Measurements from ENCODE around the gene HSPA14. TPM values are rescaled to one million over a fixed set of nuclear protein-coding genes. Genes with fewer than 3 reads are reported as not detected.

The HSPA14 gene
- total and polyA plus RNA-seq, 2 of the 8 experiments (the other 6 are each of a cell fraction or from before 2014, with no cell fraction given): 20.5 to 36.4 TPM

GRCh38 chr10:14837757-14838581, at the start of gene HSPA14, which contains the start of the genes CDNF and MSANTD7 (continued):
- no peak for TF ChIP-seq POU5F1 (IDR thresholded peaks at IDR 0.05; ENCODE audit: low read depth, low read length)
- peak; percentile 95 for TF ChIP-seq NRF1 (IDR thresholded peaks at IDR 0.05; ENCODE audit: low read depth, low read length)
- no peak for TF ChIP-seq SIX5 (IDR thresholded peaks at IDR 0.05; ENCODE audit: low read depth, low read length)
- TF ChIP-seq SP1 (IDR thresholded peaks at IDR 0.05; ENCODE audit: low read depth, low read length): peak; percentile 81; the same call in 1 of the 2 replicates
- no peak for TF ChIP-seq RNF2 (IDR thresholded peaks at IDR 0.05; ENCODE audit: borderline replicate concordance, low read depth, low read length, missing control alignments, poor library complexity, severe bottlenecking)
- TF ChIP-seq RAD21 (IDR thresholded peaks at IDR 0.05 in 1 of 2, conservative IDR thresholded peaks at IDR 0.05 in 1 of 2; ENCODE audit: low read depth in 2 of 2, low read length in 2 of 2): no peak
- TF ChIP-seq, protein P1, sequence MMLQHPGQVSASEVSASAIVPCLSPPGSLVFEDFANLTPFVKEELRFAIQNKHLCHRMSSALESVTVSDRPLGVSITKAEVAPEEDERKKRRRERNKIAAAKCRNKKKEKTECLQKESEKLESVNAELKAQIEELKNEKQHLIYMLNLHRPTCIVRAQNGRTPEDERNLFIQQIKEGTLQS (IDR thresholded peaks at IDR 0.05; ENCODE audit: insufficient read depth, low read depth, low read length): no peak
- TF ChIP-seq SAP30 (IDR thresholded peaks at IDR 0.05; ENCODE audit: insufficient read depth, insufficient replicate concordance, low read length): no peak
- no peak for TF ChIP-seq JUN (IDR thresholded peaks at IDR 0.05; ENCODE audit: low read depth, low read length)
- no peak; the same call in none of the 2 replicates for TF ChIP-seq RBBP5 (IDR thresholded peaks at IDR 0.05; ENCODE audit: borderline replicate concordance, low read depth, low read length)
- peak in 1 of 2 experiments; percentile 76; a peak in 1 of 4 replicates for TF ChIP-seq HDAC2 (IDR thresholded peaks at IDR 0.05; ENCODE audit: borderline replicate concordance in 1 of 2, low read depth in 2 of 2, low read length in 2 of 2)
- TF ChIP-seq, protein P2, sequence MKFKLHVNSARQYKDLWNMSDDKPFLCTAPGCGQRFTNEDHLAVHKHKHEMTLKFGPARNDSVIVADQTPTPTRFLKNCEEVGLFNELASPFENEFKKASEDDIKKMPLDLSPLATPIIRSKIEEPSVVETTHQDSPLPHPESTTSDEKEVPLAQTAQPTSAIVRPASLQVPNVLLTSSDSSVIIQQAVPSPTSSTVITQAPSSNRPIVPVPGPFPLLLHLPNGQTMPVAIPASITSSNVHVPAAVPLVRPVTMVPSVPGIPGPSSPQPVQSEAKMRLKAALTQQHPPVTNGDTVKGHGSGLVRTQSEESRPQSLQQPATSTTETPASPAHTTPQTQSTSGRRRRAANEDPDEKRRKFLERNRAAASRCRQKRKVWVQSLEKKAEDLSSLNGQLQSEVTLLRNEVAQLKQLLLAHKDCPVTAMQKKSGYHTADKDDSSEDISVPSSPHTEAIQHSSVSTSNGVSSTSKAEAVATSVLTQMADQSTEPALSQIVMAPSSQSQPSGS (IDR thresholded peaks at IDR 0.05; ENCODE audit: low read length): 0 out of 2 replicates have a peak, but pooled peaks have one; percentile 41
- TF ChIP-seq SP4 (IDR thresholded peaks at IDR 0.05; ENCODE audit: low read length): peak; percentile 30; the same call in 1 of the 2 replicates

Measured in H1 (cell line).